H1 (cell line): ENCODE results near the gene SHLD1. TPM values are rescaled to one million over a fixed set of nuclear protein-coding genes. Genes with fewer than 3 reads are reported as not detected.

Experiments
- CTCF ChIA-PET: fragments of 300-600 bp; sonication (Branson Sonifier 250); formaldehyde crosslinking; loops from one replicate; lab custom pipeline; 2021; ENCODE audit not compliant: partially characterized antibody; lab: Charles Lee
- POLR2A ChIA-PET: fragments of 300-600 bp; sonication (Branson Sonifier 250); formaldehyde crosslinking; loops from one replicate; lab custom pipeline; 2021; ENCODE audit warnings: inconsistent platforms; ENCODE audit not compliant: partially characterized antibody; lab: Charles Lee
- DNase-seq, 2 experiments: peaks; one replicate each; pipeline versions ENCODE4 v3.0.0 to v3.0.0-alpha.2; 2010 to 2022; ENCODE audit warnings: low spot score in 2 of 2, low read depth in 1 of 2, mixed read lengths in 1 of 2
- FAIRE-seq: peaks from 2 replicates; lab custom pipeline; 2011; peaks lifted over from hg19 to GRCh38; lab: Jason Lieb, UNC
- H2AFZ ChIP-seq: 2 replicates; pipeline ENCODE4 v1.8.1; 2012; ENCODE audit warnings: low read length, inconsistent platforms
- H2AK5ac ChIP-seq: 2 replicates; pipeline ENCODE4 v1.6.1; 2013; ENCODE audit warnings: low read depth, low read length
- H2BK120ac ChIP-seq: replicated peaks from 2 replicates; pipeline ENCODE3; 2013; ENCODE audit warnings: low read depth, low read length, inconsistent platforms
- H2BK12ac ChIP-seq: 2 replicates; pipeline ENCODE4 v1.6.1; 2013; ENCODE audit warnings: low read depth, low read length
- H2BK15ac ChIP-seq: 2 replicates; pipeline ENCODE4 v1.6.1; 2013; ENCODE audit warnings: low read length
- H2BK20ac ChIP-seq: 2 replicates; pipeline ENCODE4 v1.6.1; 2013; ENCODE audit warnings: low read length
- H2BK5ac ChIP-seq: 2 replicates; pipeline ENCODE4 v1.6.1; 2013; ENCODE audit warnings: low read depth, low read length
- H3K14ac ChIP-seq: 2 replicates; pipeline ENCODE4 v1.6.1; 2013; ENCODE audit warnings: inconsistent platforms; ENCODE audit not compliant: insufficient read length
- H3K18ac ChIP-seq: 2 replicates; pipeline ENCODE4 v1.6.1; 2013; ENCODE audit warnings: low read length; ENCODE audit errors: extremely low read depth
- H3K23ac ChIP-seq: 2 replicates; pipeline ENCODE4 v1.6.1; 2013; ENCODE audit warnings: inconsistent platforms; ENCODE audit not compliant: insufficient read length
- H3K23me2 ChIP-seq: 2 replicates; pipeline ENCODE4 v1.6.1; 2013; ENCODE audit warnings: low read depth, low read length
- H3K27ac ChIP-seq: 2 replicates; pipeline ENCODE4 v1.6.1; 2011; ENCODE audit warnings: low read depth, low read length, inconsistent platforms
- H3K27me3 ChIP-seq, 4 experiments: replicated peaks in 1 of 4; 1 replicate in 1 of 4; 2 replicates in 3 of 4; pipeline versions ENCODE4 v1.6.1 to v1.8.1; 2011 to 2013; ENCODE audit warnings: low read length in 3 of 4, mild to moderate bottlenecking in 3 of 4, inconsistent platforms in 2 of 4, mixed read lengths in 2 of 4, moderate library complexity in 1 of 4; ENCODE audit not compliant: control insufficient read depth in 3 of 4, insufficient read depth in 3 of 4; ENCODE audit errors: extremely low read depth in 1 of 4
- H3K36me3 ChIP-seq, 4 experiments: 2 replicates each; pipeline versions ENCODE4 v1.6.1 to v1.8.1; 2011 to 2013; ENCODE audit warnings: mild to moderate bottlenecking in 4 of 4, low read length in 3 of 4, moderate library complexity in 2 of 4, control low read depth in 1 of 4, inconsistent platforms in 1 of 4; ENCODE audit not compliant: insufficient read depth in 4 of 4, control insufficient read depth in 2 of 4
- H3K4ac ChIP-seq: replicated peaks from 2 replicates; pipeline ENCODE3; 2013; ENCODE audit warnings: low read length, low read depth, mixed read lengths, inconsistent platforms; ENCODE audit not compliant: insufficient read length
- H3K4me1 ChIP-seq, 4 experiments: replicated peaks in 1 of 4; 1 replicate in 1 of 4; 2 replicates in 3 of 4; pipeline versions ENCODE4 v1.6.1 to v1.8.1; 2011 to 2013; ENCODE audit warnings: low read length in 3 of 4, inconsistent platforms in 2 of 4, mixed read lengths in 1 of 4; ENCODE audit not compliant: insufficient read depth in 4 of 4, control insufficient read depth in 3 of 4
- H3K4me2 ChIP-seq, 2 experiments: 2 replicates each; pipeline versions ENCODE4 v1.6.1 to v1.8.1; 2011 to 2013; ENCODE audit warnings: low read depth in 2 of 2, low read length in 2 of 2, control low read depth in 1 of 2, inconsistent platforms in 1 of 2, mild to moderate bottlenecking in 1 of 2; ENCODE audit not compliant: insufficient read depth in 1 of 2
- H3K4me3 ChIP-seq, 4 experiments: fragments of 200-600, 300-600 bp in 1 of 4; sonication (generic), shearing (Covaris generic), sonication (Bioruptor Twin) in 1 of 4; 2 replicates each; pipeline versions ENCODE4 v1.5.1 to v1.8.1; 2011 to 2016; ENCODE audit warnings: low read length in 4 of 4, low read depth in 3 of 4, control low read depth in 2 of 4, inconsistent platforms in 2 of 4, mild to moderate bottlenecking in 2 of 4, mixed read lengths in 1 of 4, moderate library complexity in 1 of 4; ENCODE audit not compliant: insufficient read depth in 2 of 4; ENCODE audit errors: extremely low read depth in 1 of 4
- H3K56ac ChIP-seq: replicated peaks from 2 replicates; pipeline ENCODE3; 2013; ENCODE audit warnings: low read depth, mild to moderate bottlenecking, mixed read lengths, low read length, inconsistent platforms; ENCODE audit not compliant: insufficient read length
- H3K79me1 ChIP-seq: 2 replicates; pipeline ENCODE4 v1.6.1; 2013; ENCODE audit warnings: low read depth, low read length, control low read depth
- H3K79me2 ChIP-seq, 2 experiments: 2 replicates each; pipeline versions ENCODE4 v1.6.1 to v1.8.1; 2012 to 2013; ENCODE audit warnings: low read length in 2 of 2, mild to moderate bottlenecking in 2 of 2, inconsistent platforms in 1 of 2; ENCODE audit not compliant: insufficient read depth in 2 of 2, control insufficient read depth in 1 of 2
- H3K9ac ChIP-seq, 4 experiments: replicated peaks in 1 of 4; 1 replicate in 1 of 4; 2 replicates in 3 of 4; pipeline versions ENCODE4 v1.6.1 to v1.8.1; 2011 to 2013; ENCODE audit warnings: low read depth in 3 of 4, low read length in 3 of 4, control low read depth in 2 of 4, mild to moderate bottlenecking in 2 of 4, moderate library complexity in 2 of 4, inconsistent platforms in 1 of 4; ENCODE audit errors: extremely low read depth in 1 of 4
- H3K9me3 ChIP-seq, 2 experiments: 2 replicates each; pipeline versions ENCODE4 v1.6.1 to v1.8.1; 2012 to 2013; ENCODE audit warnings: mild to moderate bottlenecking in 2 of 2, moderate library complexity in 2 of 2, control low read depth in 1 of 2, inconsistent platforms in 1 of 2, low read depth in 1 of 2, low read length in 1 of 2, mixed read lengths in 1 of 2; ENCODE audit not compliant: insufficient read depth in 2 of 2
- H4K20me1 ChIP-seq, 2 experiments: replicated peaks in 1 of 2; 2 replicates each; pipeline versions ENCODE3 to v1.8.1; 2011 to 2013; ENCODE audit warnings: inconsistent platforms in 2 of 2, low read length in 2 of 2, mild to moderate bottlenecking in 1 of 2; ENCODE audit not compliant: insufficient read depth in 2 of 2, control insufficient read depth in 1 of 2
- H4K5ac ChIP-seq: 2 replicates; pipeline ENCODE4 v1.6.1; 2013; ENCODE audit warnings: low read length, low read depth, mixed read lengths, inconsistent platforms; ENCODE audit not compliant: insufficient read length
- H4K8ac ChIP-seq: 2 replicates; pipeline ENCODE4 v1.8.0; 2013; ENCODE audit warnings: mild to moderate bottlenecking, moderate library complexity, low read length, inconsistent platforms; ENCODE audit not compliant: insufficient read depth; ENCODE audit errors: extremely low read depth
- H4K91ac ChIP-seq: replicated peaks from 2 replicates; pipeline ENCODE3; 2013; ENCODE audit warnings: low read length, mixed read lengths, inconsistent platforms; ENCODE audit not compliant: insufficient read length
- HDAC6 ChIP-seq: IDR thresholded peaks from one replicate; pipeline ENCODE4 v1.7.1; 2012; ENCODE audit warnings: low read depth, mild to moderate bottlenecking, inconsistent platforms, low read length, moderate library complexity
- NRF1 ChIP-seq: IDR thresholded peaks from 2 replicates; pipeline ENCODE4 v1.6.1; 2011; ENCODE audit warnings: mild to moderate bottlenecking, low read depth, low read length, improper control_type of control experiment
- TEAD4 ChIP-seq: IDR thresholded peaks from 2 replicates; pipeline ENCODE4 v1.6.1; 2012; ENCODE audit warnings: low read depth, low read length, inconsistent platforms, mixed read lengths
- WGBS, 2 experiments: shearing (Covaris generic) in 1 of 2; methylation state at CpG; one replicate each; pipeline versions ENCODE4 v1.1.6 to v1.1.7; 2013 to 2015; ENCODE audit warnings: low lambda C conversion rate in 2 of 2, mixed read lengths in 2 of 2, inconsistent platforms in 1 of 2, low coverage in 1 of 2, missing lambda C conversion rate in 1 of 2; ENCODE audit not compliant: insufficient replicate concordance in 2 of 2, insufficient coverage in 1 of 2, insufficient read length in 1 of 2; ENCODE audit errors: extremely low coverage in 1 of 2, missing lambda C conversion rate in 1 of 2; 5-methylcytosine and 5-hydroxymethylcytosine counted together
- polyA plus RNA-seq, 7 experiments: library from polyadenylated mRNA; depleted of rRNA in 3 of 7; stranded (reverse) in 5 of 7; unstranded in 2 of 7; fragments of >200 nt in 5 of 7; fragments of 200-250 nt in 2 of 7; gene quantifications; 1 replicate in 5 of 7; 2 replicates in 1 of 7; 4 replicates in 1 of 7; pipeline versions ENCODE4 v1.2.1 to v1.2.3, GENCODE V29; 2011 to 2013; ENCODE audit warnings: missing spikeins in 2 of 7, mixed read lengths in 2 of 7
- total RNA-seq: library from RNA; stranded (reverse); fragmentation: NEBNext Ultra II Directional; extraction: Animal tissue kit (Norgen Biotek cat#: 25700); gene quantifications from 2 replicates; pipeline ENCODE4 v1.2.1, GENCODE V29; 2021

Gene SHLD1
- total and polyA plus RNA-seq, 2 of the 8 experiments (the other 6 are each of a cell fraction or from before 2014, with no cell fraction given), result 4.2 to 6.5 TPM

GRCh38 chr20:5741089-5741488 is 9.1 kb upstream of the SHLD1 start:
- Histone ChIP-seq H3K27me3 (no peaks in the 10 kb centered on the region), H3K79me1 (no peaks in the 10 kb centered on the region), H3K4me2 (no peak overlapping the region), H2BK15ac (no peak overlapping the region), H2AK5ac (no peak overlapping the region), H3K9ac (no peak overlapping the region), H2BK120ac (no peak overlapping the region), H3K4me3 (no peak overlapping the region), H2BK5ac (no peak overlapping the region), H3K18ac (no peak overlapping the region), H3K23ac (no peak overlapping the region), H3K4me1 (no peaks in the 10 kb centered on the region), H3K36me3 (no peaks in the 10 kb centered on the region), H3K9me3 (no peaks in the 10 kb centered on the region), H3K14ac (no peak overlapping the region), H2BK12ac (no peak overlapping the region), H4K20me1 (no peaks in the 10 kb centered on the region), H4K91ac (no peak overlapping the region), H2BK20ac (no peak overlapping the region), H4K8ac (no peak overlapping the region), H4K5ac (no peak overlapping the region), H3K23me2 (no peaks in the 10 kb centered on the region), H3K27ac (no peak overlapping the region), H3K79me2 (no peaks in the 10 kb centered on the region), H3K4ac (no peak overlapping the region), H2AFZ (no peak overlapping the region), H3K56ac (no peak overlapping the region)
- DNase-seq, result no peak
- ChIA-PET CTCF (interaction anchor here (0.9 to 1.6 kb wide), 2 partner anchors 21 to 47 kb away, joined by 3 to 6 read pairs; no protein-coding TSS in a partner anchor), POLR2A (no interaction called here)
- FAIRE-seq, result no peak
- 94% methylated on average over 2 of the region's 2 CpGs; no CpG with 5 or more reads in 1 of the 2 experiments for WGBS, 2 experiments
- TF ChIP-seq TEAD4, result no peak
- no peak for TF ChIP-seq HDAC6
- no peak for TF ChIP-seq NRF1
- TF ChIP-seq, all 59 proteins: peak for 0
